SK-N-SH (cell line): ENCODE results near the gene SLC25A30. TPM values are rescaled to one million over a fixed set of nuclear protein-coding genes. Genes with fewer than 3 reads are reported as not detected.

Source experiments
- CTCF ChIA-PET: fragments of 300-600, 350-600 bp; formaldehyde crosslinking; extraction: SDS; loops from one replicate; lab custom pipeline; 2021; lab: Yijun Ruan, JAX
- POLR2A ChIA-PET: fragments of 350-600 bp; sonication (Branson Sonifier 250); formaldehyde crosslinking; extraction: SDS; loops from one replicate; lab custom pipeline; 2020; ENCODE audit warnings: antibody characterized with exemption, inconsistent platforms; lab: Yijun Ruan, JAX
- DNase-seq: peaks from one replicate; pipeline ENCODE4 v3.0.0; 2012
- H2AFZ ChIP-seq: fragments of 200-600 bp; sonication (generic); 2 replicates; pipeline ENCODE4 v1.8.1; 2016; ENCODE audit warnings: antibody characterized with exemption, mild to moderate bottlenecking, low read depth
- H3F3A ChIP-seq: fragments of 200-600 bp; sonication (generic); replicated peaks from 2 replicates; pipeline ENCODE3; 2016; ENCODE audit warnings: antibody characterized with exemption, mild to moderate bottlenecking; ENCODE audit not compliant: insufficient read depth
- H3K27ac ChIP-seq, 2 experiments: fragments of 200-500 bp in 1 of 2; fragments of 200-600 bp in 1 of 2; sonication (Bioruptor generic) in 1 of 2; sonication (generic), shearing (Covaris generic) in 1 of 2; 2 replicates each; pipeline versions ENCODE4 v1.5.1 to v1.6.1; 2014 to 2016; ENCODE audit warnings: low read depth in 2 of 2, inconsistent platforms in 1 of 2, low read length in 1 of 2, mild to moderate bottlenecking in 1 of 2, mixed read lengths in 1 of 2
- H3K27me3 ChIP-seq: fragments of 200-600 bp; sonication (generic), shearing (Covaris generic); 2 replicates; pipeline ENCODE4 v1.6.1; 2016; ENCODE audit warnings: mixed run types; ENCODE audit not compliant: insufficient read depth
- H3K36me3 ChIP-seq, 2 experiments: fragments of 200-500 bp in 1 of 2; fragments of 200-600 bp in 1 of 2; sonication (Bioruptor generic) in 1 of 2; sonication (generic) in 1 of 2; replicated peaks in 1 of 2; 2 replicates each; pipeline versions ENCODE3 to v1.5.1; 2014 to 2016; ENCODE audit warnings: low read length in 1 of 2, mild to moderate bottlenecking in 1 of 2; ENCODE audit not compliant: insufficient read depth in 2 of 2, control insufficient read depth in 1 of 2
- H3K4me1 ChIP-seq, 2 experiments: fragments of 200-500 bp in 1 of 2; fragments of 200-600 bp in 1 of 2; sonication (Bioruptor generic) in 1 of 2; sonication (generic), shearing (Covaris generic) in 1 of 2; 2 replicates each; pipeline versions ENCODE4 v1.5.1 to v1.6.1; 2014 to 2016; ENCODE audit warnings: low read depth in 1 of 2, low read length in 1 of 2, mixed run types in 1 of 2; ENCODE audit not compliant: insufficient read depth in 2 of 2, control insufficient read depth in 1 of 2
- H3K4me2 ChIP-seq: fragments of 200-600 bp; sonication (generic), shearing (Covaris generic); 2 replicates; pipeline ENCODE4 v1.6.1; 2017; ENCODE audit warnings: mixed run types
- H3K4me3 ChIP-seq, 2 experiments: fragments of 200-500 bp in 1 of 2; fragments of 200-600 bp in 1 of 2; sonication (Bioruptor generic) in 1 of 2; sonication (generic), shearing (Covaris generic) in 1 of 2; 2 replicates each; pipeline versions ENCODE4 v1.5.1 to v1.8.1; 2014 to 2016; ENCODE audit warnings: low read depth in 2 of 2, inconsistent platforms in 1 of 2, low read length in 1 of 2, mild to moderate bottlenecking in 1 of 2, mixed read lengths in 1 of 2, moderate library complexity in 1 of 2
- H3K79me2 ChIP-seq: fragments of 200-600 bp; sonication (generic); 2 replicates; pipeline ENCODE4 v1.8.1; 2017; ENCODE audit warnings: mild to moderate bottlenecking; ENCODE audit not compliant: insufficient read depth
- H3K9ac ChIP-seq: fragments of 200-600 bp; sonication (generic); 2 replicates; pipeline ENCODE4 v1.6.1; 2017; ENCODE audit warnings: mixed run types
- H3K9me2 ChIP-seq: fragments of 200-600 bp; sonication (generic); 2 replicates; pipeline ENCODE4 v1.6.1; 2017; ENCODE audit warnings: mixed run types
- H3K9me3 ChIP-seq: fragments of 200-600 bp; sonication (generic); 2 replicates; pipeline ENCODE4 v1.6.1; 2017; ENCODE audit warnings: mixed run types, mild to moderate bottlenecking, moderate library complexity
- H4K20me1 ChIP-seq: fragments of 200-600 bp; sonication (generic); 2 replicates; pipeline ENCODE4 v1.6.1; 2017; ENCODE audit warnings: mild to moderate bottlenecking, mixed run types; ENCODE audit not compliant: insufficient read depth
- EZH2phosphoT487 ChIP-seq: fragments of 200-600 bp; sonication (generic); IDR thresholded peaks from 2 replicates; pipeline ENCODE4 v1.6.1; 2017; ENCODE audit warnings: low read depth, mixed run types, mild to moderate bottlenecking, antibody characterized with exemption, moderate library complexity, borderline replicate concordance
- FOSL2 ChIP-seq: IDR thresholded peaks from 2 replicates; pipeline ENCODE4 v1.4.0; 2012; ENCODE audit warnings: low read depth, mild to moderate bottlenecking, moderate library complexity, borderline replicate concordance
- FOXM1 ChIP-seq: IDR thresholded peaks from 2 replicates; pipeline ENCODE4 v1.4.0; 2012; ENCODE audit warnings: low read depth, mild to moderate bottlenecking
- MXI1 ChIP-seq: IDR thresholded peaks from 2 replicates; pipeline ENCODE4 v1.6.1; 2012; ENCODE audit warnings: mild to moderate bottlenecking, low read depth, low read length, improper control_type of control experiment
- NRF1 ChIP-seq: IDR thresholded peaks from 2 replicates; pipeline ENCODE4 v1.6.1; 2012; ENCODE audit warnings: low read depth, mild to moderate bottlenecking, low read length
- PBX3 ChIP-seq: IDR thresholded peaks from 2 replicates; pipeline ENCODE4; 2012
- RAD21 ChIP-seq: IDR thresholded peaks from 2 replicates; pipeline ENCODE4 v1.6.1; 2012; ENCODE audit warnings: mild to moderate bottlenecking, low read length
- RXRA ChIP-seq: IDR thresholded peaks from 2 replicates; pipeline ENCODE4 v1.4.0; 2012; ENCODE audit warnings: low read depth, mild to moderate bottlenecking, borderline replicate concordance
- USF2 ChIP-seq: fragments of 150-350 bp; IDR thresholded peaks from 2 replicates; pipeline ENCODE4 v1.6.1; 2017; ENCODE audit warnings: antibody characterized with exemption, low read length, low read depth, borderline replicate concordance
- YY1 ChIP-seq: IDR thresholded peaks from 2 replicates; pipeline ENCODE4 v1.4.0; 2012; ENCODE audit warnings: low read depth, mild to moderate bottlenecking
- WGBS: methylation state at CpG from one replicate; pipeline ENCODE4 v1.1.6; 2017; ENCODE audit warnings: low lambda C conversion rate; 5-methylcytosine and 5-hydroxymethylcytosine counted together
- polyA plus RNA-seq, 3 experiments: library from polyadenylated mRNA; depleted of rRNA; stranded (reverse); fragments of >200 nt; gene quantifications; 2 replicates each; pipeline ENCODE4 v1.2.3, GENCODE V29; 2012
- TF ChIP-seq, protein P1 (sequence below): fragments of 150-350 bp; IDR thresholded peaks from 2 replicates; pipeline ENCODE4 v1.6.1; 2016; ENCODE audit warnings: mild to moderate bottlenecking, low read depth, low read length
- TF ChIP-seq, protein P2 (sequence below): fragments of 200-600 bp; sonication (generic); IDR thresholded peaks from 2 replicates; pipeline ENCODE4 v1.6.1; 2017; ENCODE audit warnings: antibody characterized with exemption, mild to moderate bottlenecking, moderate library complexity
- TF ChIP-seq, protein P3 (sequence below): IDR thresholded peaks from 2 replicates; pipeline ENCODE4 v1.4.0; 2012; ENCODE audit warnings: low read depth

SLC25A30 gene
- polyA plus RNA-seq, 1 of the 3 experiments (the other 2 are of a cell fraction), result 9.6 TPM

- Histone ChIP-seq H3K27ac (no peak overlapping the region; a peak in 1 of 4 replicates), H3K36me3 (peaks cover 0 to 7% of the 10 kb centered on the region in 2 experiments), H3K27me3 (no peaks in the 10 kb centered on the region), H3K9me2 (no peaks in the 10 kb centered on the region), H3F3A (peaks cover 4% of the 10 kb centered on the region), H3K4me2 (no peak overlapping the region), H3K9me3 (peaks cover 5% of the 10 kb centered on the region; the same call in 1 of the 2 replicates), H4K20me1 (no peaks in the 10 kb centered on the region), H3K79me2 (no peaks in the 10 kb centered on the region; the same call in 1 of the 2 replicates), H3K4me3 (no peak overlapping the region), H3K9ac (no peak overlapping the region), H3K4me1 (peaks cover 0 to 12% of the 10 kb centered on the region in 2 experiments; a peak in 1 of 4 replicates), H2AFZ (no peak overlapping the region)
- ChIA-PET POLR2A (no interaction called here), CTCF (interaction anchor here (1.2 kb wide), 1 partner anchor 27 kb away, joined by 3 read pairs; no protein-coding TSS in a partner anchor)
- 90% methylated on average over 4 of the region's 4 CpGs for WGBS
- TF ChIP-seq FOSL2, result no peak
- TF ChIP-seq USF2, result no peak
- TF ChIP-seq, protein P1, sequence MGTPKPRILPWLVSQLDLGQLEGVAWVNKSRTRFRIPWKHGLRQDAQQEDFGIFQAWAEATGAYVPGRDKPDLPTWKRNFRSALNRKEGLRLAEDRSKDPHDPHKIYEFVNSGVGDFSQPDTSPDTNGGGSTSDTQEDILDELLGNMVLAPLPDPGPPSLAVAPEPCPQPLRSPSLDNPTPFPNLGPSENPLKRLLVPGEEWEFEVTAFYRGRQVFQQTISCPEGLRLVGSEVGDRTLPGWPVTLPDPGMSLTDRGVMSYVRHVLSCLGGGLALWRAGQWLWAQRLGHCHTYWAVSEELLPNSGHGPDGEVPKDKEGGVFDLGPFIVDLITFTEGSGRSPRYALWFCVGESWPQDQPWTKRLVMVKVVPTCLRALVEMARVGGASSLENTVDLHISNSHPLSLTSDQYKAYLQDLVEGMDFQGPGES, result no peak
- TF ChIP-seq PBX3, result no peak
- no peak for TF ChIP-seq RAD21
- TF ChIP-seq RXRA, result no peak
- TF ChIP-seq, protein P2, sequence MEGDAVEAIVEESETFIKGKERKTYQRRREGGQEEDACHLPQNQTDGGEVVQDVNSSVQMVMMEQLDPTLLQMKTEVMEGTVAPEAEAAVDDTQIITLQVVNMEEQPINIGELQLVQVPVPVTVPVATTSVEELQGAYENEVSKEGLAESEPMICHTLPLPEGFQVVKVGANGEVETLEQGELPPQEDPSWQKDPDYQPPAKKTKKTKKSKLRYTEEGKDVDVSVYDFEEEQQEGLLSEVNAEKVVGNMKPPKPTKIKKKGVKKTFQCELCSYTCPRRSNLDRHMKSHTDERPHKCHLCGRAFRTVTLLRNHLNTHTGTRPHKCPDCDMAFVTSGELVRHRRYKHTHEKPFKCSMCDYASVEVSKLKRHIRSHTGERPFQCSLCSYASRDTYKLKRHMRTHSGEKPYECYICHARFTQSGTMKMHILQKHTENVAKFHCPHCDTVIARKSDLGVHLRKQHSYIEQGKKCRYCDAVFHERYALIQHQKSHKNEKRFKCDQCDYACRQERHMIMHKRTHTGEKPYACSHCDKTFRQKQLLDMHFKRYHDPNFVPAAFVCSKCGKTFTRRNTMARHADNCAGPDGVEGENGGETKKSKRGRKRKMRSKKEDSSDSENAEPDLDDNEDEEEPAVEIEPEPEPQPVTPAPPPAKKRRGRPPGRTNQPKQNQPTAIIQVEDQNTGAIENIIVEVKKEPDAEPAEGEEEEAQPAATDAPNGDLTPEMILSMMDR, result no peak
- no peak for TF ChIP-seq YY1
- TF ChIP-seq, protein P3, sequence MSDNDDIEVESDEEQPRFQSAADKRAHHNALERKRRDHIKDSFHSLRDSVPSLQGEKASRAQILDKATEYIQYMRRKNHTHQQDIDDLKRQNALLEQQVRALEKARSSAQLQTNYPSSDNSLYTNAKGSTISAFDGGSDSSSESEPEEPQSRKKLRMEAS, result no peak
- TF ChIP-seq NRF1, result no peak
- TF ChIP-seq FOXM1, result no peak
- no peak for TF ChIP-seq EZH2phosphoT487
- TF ChIP-seq MXI1, result no peak
- DNase-seq, result no peak
Measured at GRCh38 chr13:45368005-45368404, 50.2 kb downstream of the SLC25A30 start.
